ENCODE results near the gene ERLEC1. TPM values are rescaled to one million over a fixed set of nuclear protein-coding genes. Genes with fewer than 3 reads are reported as not detected.
"Not testable (repeated sequence)": the region's sequence is repeated elsewhere in the genome, so short reads cannot be mapped to it uniquely, and the experiment has no call there.

Gene ERLEC1
- polyA plus RNA-seq, 1 donor from 2014 or later, result 88.6 TPM

DNA sequence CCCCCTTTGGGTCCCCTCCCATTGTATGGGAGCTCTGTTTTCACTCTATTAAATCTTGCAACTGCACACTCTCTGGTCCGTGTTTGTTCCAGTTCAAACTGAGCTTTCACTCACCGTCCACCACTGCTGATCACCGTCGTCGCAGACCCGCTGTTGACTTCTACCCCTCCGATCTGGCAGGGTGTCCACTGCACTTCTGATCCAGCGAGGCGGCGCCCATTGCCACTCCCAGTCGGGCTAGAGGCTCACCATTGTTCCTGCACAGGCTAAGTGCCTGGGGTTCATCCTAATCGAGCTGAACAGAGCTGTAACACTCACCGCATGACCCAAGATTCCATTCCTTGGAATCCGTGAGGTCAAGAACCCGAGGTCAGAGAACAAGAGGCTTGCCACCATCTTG lies 30.2 kb upstream of the ERLEC1 start:
- Histone ChIP-seq H3K9ac (ENCODE audit: low read length) (no peak overlapping the region), H3K4me3 (ENCODE audit: low read length) (no peak overlapping the region), H3K27ac (ENCODE audit: low read length) (no peak overlapping the region), H3K27me3 (ENCODE audit: insufficient read depth, low read depth, low read length) (no peaks in the 10 kb centered on the region), H3F3A (ENCODE audit: insufficient read depth, low read length, poor library complexity, severe bottlenecking) (no peaks in the 10 kb centered on the region), H4K20me1 (ENCODE audit: insufficient read depth) (no peaks in the 10 kb centered on the region), H3K36me3 (ENCODE audit: insufficient read depth, low read length) (peaks cover 5% of the 10 kb centered on the region), H3K79me2 (replicated peaks; ENCODE audit: insufficient read depth, low read length) (no peaks in the 10 kb centered on the region), H3K4me2 (ENCODE audit: low read length) (no peak overlapping the region), H3K9me3 (ENCODE audit: low read length) (no peaks in the 10 kb centered on the region), H3K9me2 (ENCODE audit: insufficient read depth, low read length) (no peaks in the 10 kb centered on the region), H2AFZ (ENCODE audit: low read depth, low read length) (no peak overlapping the region)
- TF ChIP-seq POLR2AphosphoS5 (IDR thresholded peaks at IDR 0.05) (no peak), MXI1 (conservative IDR thresholded peaks at IDR 0.05; ENCODE audit: poor library complexity, severe bottlenecking) (no peak), RAD21 (conservative IDR thresholded peaks at IDR 0.05) (no peak), EZH2 (IDR thresholded peaks at IDR 0.05; ENCODE audit: borderline replicate concordance, insufficient read depth, low read length, poor library complexity, severe bottlenecking) (no peak), TAF1 (IDR thresholded peaks at IDR 0.05; ENCODE audit: low read depth) (no peak), EP300 (conservative IDR thresholded peaks at IDR 0.05; ENCODE audit: poor library complexity, severe bottlenecking) (no peak), SMC3 (conservative IDR thresholded peaks at IDR 0.05; ENCODE audit: poor library complexity) (no peak)
- TF ChIP-seq, protein P1, sequence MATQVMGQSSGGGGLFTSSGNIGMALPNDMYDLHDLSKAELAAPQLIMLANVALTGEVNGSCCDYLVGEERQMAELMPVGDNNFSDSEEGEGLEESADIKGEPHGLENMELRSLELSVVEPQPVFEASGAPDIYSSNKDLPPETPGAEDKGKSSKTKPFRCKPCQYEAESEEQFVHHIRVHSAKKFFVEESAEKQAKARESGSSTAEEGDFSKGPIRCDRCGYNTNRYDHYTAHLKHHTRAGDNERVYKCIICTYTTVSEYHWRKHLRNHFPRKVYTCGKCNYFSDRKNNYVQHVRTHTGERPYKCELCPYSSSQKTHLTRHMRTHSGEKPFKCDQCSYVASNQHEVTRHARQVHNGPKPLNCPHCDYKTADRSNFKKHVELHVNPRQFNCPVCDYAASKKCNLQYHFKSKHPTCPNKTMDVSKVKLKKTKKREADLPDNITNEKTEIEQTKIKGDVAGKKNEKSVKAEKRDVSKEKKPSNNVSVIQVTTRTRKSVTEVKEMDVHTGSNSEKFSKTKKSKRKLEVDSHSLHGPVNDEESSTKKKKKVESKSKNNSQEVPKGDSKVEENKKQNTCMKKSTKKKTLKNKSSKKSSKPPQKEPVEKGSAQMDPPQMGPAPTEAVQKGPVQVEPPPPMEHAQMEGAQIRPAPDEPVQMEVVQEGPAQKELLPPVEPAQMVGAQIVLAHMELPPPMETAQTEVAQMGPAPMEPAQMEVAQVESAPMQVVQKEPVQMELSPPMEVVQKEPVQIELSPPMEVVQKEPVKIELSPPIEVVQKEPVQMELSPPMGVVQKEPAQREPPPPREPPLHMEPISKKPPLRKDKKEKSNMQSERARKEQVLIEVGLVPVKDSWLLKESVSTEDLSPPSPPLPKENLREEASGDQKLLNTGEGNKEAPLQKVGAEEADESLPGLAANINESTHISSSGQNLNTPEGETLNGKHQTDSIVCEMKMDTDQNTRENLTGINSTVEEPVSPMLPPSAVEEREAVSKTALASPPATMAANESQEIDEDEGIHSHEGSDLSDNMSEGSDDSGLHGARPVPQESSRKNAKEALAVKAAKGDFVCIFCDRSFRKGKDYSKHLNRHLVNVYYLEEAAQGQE (IDR thresholded peaks at IDR 0.05; ENCODE audit: borderline replicate concordance), result no peak
- TF ChIP-seq, protein P2, sequence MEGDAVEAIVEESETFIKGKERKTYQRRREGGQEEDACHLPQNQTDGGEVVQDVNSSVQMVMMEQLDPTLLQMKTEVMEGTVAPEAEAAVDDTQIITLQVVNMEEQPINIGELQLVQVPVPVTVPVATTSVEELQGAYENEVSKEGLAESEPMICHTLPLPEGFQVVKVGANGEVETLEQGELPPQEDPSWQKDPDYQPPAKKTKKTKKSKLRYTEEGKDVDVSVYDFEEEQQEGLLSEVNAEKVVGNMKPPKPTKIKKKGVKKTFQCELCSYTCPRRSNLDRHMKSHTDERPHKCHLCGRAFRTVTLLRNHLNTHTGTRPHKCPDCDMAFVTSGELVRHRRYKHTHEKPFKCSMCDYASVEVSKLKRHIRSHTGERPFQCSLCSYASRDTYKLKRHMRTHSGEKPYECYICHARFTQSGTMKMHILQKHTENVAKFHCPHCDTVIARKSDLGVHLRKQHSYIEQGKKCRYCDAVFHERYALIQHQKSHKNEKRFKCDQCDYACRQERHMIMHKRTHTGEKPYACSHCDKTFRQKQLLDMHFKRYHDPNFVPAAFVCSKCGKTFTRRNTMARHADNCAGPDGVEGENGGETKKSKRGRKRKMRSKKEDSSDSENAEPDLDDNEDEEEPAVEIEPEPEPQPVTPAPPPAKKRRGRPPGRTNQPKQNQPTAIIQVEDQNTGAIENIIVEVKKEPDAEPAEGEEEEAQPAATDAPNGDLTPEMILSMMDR (IDR thresholded peaks at IDR 0.05; ENCODE audit: poor library complexity, severe bottlenecking), result no peak

DNA sequence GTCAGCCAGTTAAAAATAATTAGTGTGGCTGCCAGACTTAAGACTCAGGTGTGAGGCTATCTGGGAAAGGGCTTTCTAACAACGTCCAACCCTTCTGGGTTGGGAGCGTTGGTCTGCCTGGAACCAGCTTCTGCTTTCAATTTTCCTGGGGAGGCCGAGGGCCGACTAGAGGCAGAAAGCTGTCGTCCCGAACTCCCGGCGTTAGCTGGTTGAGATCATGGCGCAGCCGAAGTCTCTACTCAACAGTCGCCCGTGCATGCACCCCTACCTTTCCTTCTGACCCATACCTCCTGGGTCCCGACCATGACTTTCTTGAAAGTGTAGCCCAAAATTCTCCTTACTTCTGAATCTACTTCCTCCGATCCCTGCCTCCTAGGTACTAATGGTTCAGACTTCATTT lies 29.6 kb upstream of the ERLEC1 start:
- H3K27ac ChIP-seq (ENCODE audit: low read length); H3K4me2 ChIP-seq (ENCODE audit: low read length); H3K27me3 ChIP-seq (ENCODE audit: insufficient read depth, low read depth, low read length): not testable (repeated sequence)

DNA sequence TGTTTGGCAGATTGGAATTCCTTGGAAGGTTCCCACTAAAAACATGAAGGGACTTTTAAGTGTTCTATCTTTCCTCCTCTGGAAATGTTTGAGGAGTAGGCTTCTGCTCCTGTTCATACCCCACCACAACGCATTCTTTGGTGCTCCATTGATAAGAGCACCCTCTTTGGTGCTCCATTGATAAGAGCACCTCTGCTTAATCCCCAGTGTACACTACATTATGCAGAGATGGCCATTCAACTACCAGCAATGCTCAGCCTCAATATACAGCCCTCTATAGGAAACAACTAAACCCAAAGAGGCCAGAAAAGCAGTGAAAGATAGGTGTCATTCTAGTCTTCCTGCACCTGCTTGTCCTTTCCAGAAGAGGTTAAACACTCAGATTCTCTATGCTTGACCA lies 21.1 kb upstream of the ERLEC1 start:
- no peaks in the 10 kb centered on the region for H3F3A ChIP-seq (ENCODE audit: insufficient read depth, low read length, poor library complexity, severe bottlenecking)
- H3K9me2 ChIP-seq (ENCODE audit: insufficient read depth, low read length), result no peaks in the 10 kb centered on the region
- H2AFZ ChIP-seq (ENCODE audit: low read depth, low read length), result no peak overlapping the region
- no peaks in the 10 kb centered on the region for H3K36me3 ChIP-seq (ENCODE audit: insufficient read depth, low read length)
- H4K20me1 ChIP-seq (ENCODE audit: insufficient read depth), result no peaks in the 10 kb centered on the region
- no peaks in the 10 kb centered on the region for H3K27me3 ChIP-seq (ENCODE audit: insufficient read depth, low read depth, low read length)
- peaks cover 14% of the 10 kb centered on the region for H3K79me2 ChIP-seq (replicated peaks; ENCODE audit: insufficient read depth, low read length)
- no peak overlapping the region for H3K9ac ChIP-seq (ENCODE audit: low read length)
- H3K27ac ChIP-seq (ENCODE audit: low read length), result no peak overlapping the region
- H3K4me3 ChIP-seq (ENCODE audit: low read length), result no peak overlapping the region
- no peaks in the 10 kb centered on the region for H3K9me3 ChIP-seq (ENCODE audit: low read length)
- no peak overlapping the region for H3K4me2 ChIP-seq (ENCODE audit: low read length)
- no peak for TF ChIP-seq EP300 (conservative IDR thresholded peaks at IDR 0.05; ENCODE audit: poor library complexity, severe bottlenecking)
- no peak for TF ChIP-seq SMC3 (conservative IDR thresholded peaks at IDR 0.05; ENCODE audit: poor library complexity)
- TF ChIP-seq, protein P2 (IDR thresholded peaks at IDR 0.05; ENCODE audit: poor library complexity, severe bottlenecking), result no peak
- no peak for TF ChIP-seq TAF1 (IDR thresholded peaks at IDR 0.05; ENCODE audit: low read depth)
- no peak for TF ChIP-seq MXI1 (conservative IDR thresholded peaks at IDR 0.05; ENCODE audit: poor library complexity, severe bottlenecking)
- no peak for TF ChIP-seq RAD21 (conservative IDR thresholded peaks at IDR 0.05)
- TF ChIP-seq POLR2AphosphoS5 (IDR thresholded peaks at IDR 0.05), result no peak
- TF ChIP-seq, protein P1 (IDR thresholded peaks at IDR 0.05; ENCODE audit: borderline replicate concordance), result no peak
- no peak for TF ChIP-seq EZH2 (IDR thresholded peaks at IDR 0.05; ENCODE audit: borderline replicate concordance, insufficient read depth, low read length, poor library complexity, severe bottlenecking)

More for the DNA sequence above, 29.6 kb upstream of the ERLEC1 start:
- H3K9me3 ChIP-seq (ENCODE audit: low read length); H3F3A ChIP-seq (ENCODE audit: insufficient read depth, low read length, poor library complexity, severe bottlenecking); H3K9me2 ChIP-seq (ENCODE audit: insufficient read depth, low read length); H3K79me2 ChIP-seq (replicated peaks; ENCODE audit: insufficient read depth, low read length); H3K9ac ChIP-seq (ENCODE audit: low read length); H4K20me1 ChIP-seq (ENCODE audit: insufficient read depth); H3K36me3 ChIP-seq (ENCODE audit: insufficient read depth, low read length); H2AFZ ChIP-seq (ENCODE audit: low read depth, low read length); H3K4me3 ChIP-seq (ENCODE audit: low read length): not testable (repeated sequence)

Measured in neural cell (in vitro differentiated cells).